ENCODE results near the gene EVA1A. TPM values are rescaled to one million over a fixed set of nuclear protein-coding genes. Genes with fewer than 3 reads are reported as not detected.
A peak's percentile ranks its signal among the peaks of the same experiment; 100 is the strongest.

Gene EVA1A
- total RNA-seq, 1 experiment from 2014 or later, result not detected

- intact Hi-C loops (cut with micrococcal nuclease; ENCODE audit: unreplicated experiment), result no loop called here
- no peaks in the 10 kb centered on the region for H3K9me3 Mint-ChIP-seq (ENCODE audit: low read depth, unreplicated experiment)
- CTCF ChIA-PET, result no interaction called here
- TF ChIP-seq CTCF (IDR thresholded peaks at IDR 0.05; ENCODE audit: unreplicated experiment), result no peak
- DNase-seq, result peak; percentile 8
- BruUV-seq (replicated peaks), result no TSS peak
- H3K36me3 Mint-ChIP-seq (ENCODE audit: insufficient read depth, unreplicated experiment), result peaks cover 6% of the 10 kb centered on the region
- H3K27ac Mint-ChIP-seq (ENCODE audit: unreplicated experiment), result no peak overlapping the region
- H3K27me3 Mint-ChIP-seq (ENCODE audit: unreplicated experiment), result peaks cover 79% of the 10 kb centered on the region
- peak overlapping the region; percentile 71 for H3K4me3 Mint-ChIP-seq (ENCODE audit: low read depth, unreplicated experiment)
- H3K4me1 Mint-ChIP-seq (ENCODE audit: low read depth, unreplicated experiment), result peaks cover 6% of the 10 kb centered on the region
Observed at GRCh38 chr2:75560022-75560767, 544 bp downstream of the EVA1A start.

- peaks cover 6% of the 10 kb centered on the region for H3K36me3 Mint-ChIP-seq (ENCODE audit: insufficient read depth, unreplicated experiment)
- CTCF ChIA-PET, result no interaction called here
- TF ChIP-seq CTCF (IDR thresholded peaks at IDR 0.05; ENCODE audit: unreplicated experiment), result no peak
- H3K4me1 Mint-ChIP-seq (ENCODE audit: low read depth, unreplicated experiment), result peaks cover 6% of the 10 kb centered on the region
- intact Hi-C loops (cut with micrococcal nuclease; ENCODE audit: unreplicated experiment), result no loop called here
- DNase-seq, result no peak
- H3K4me3 Mint-ChIP-seq (ENCODE audit: low read depth, unreplicated experiment), result peak overlapping the region; percentile 71
- no peaks in the 10 kb centered on the region for H3K9me3 Mint-ChIP-seq (ENCODE audit: low read depth, unreplicated experiment)
- H3K27me3 Mint-ChIP-seq (ENCODE audit: unreplicated experiment), result peaks cover 82% of the 10 kb centered on the region
- H3K27ac Mint-ChIP-seq (ENCODE audit: unreplicated experiment), result no peak overlapping the region
- BruUV-seq (replicated peaks), result no TSS peak
Observed at GRCh38 chr2:75559680-75560021, 1.1 kb downstream of the EVA1A start.

- no peak for DNase-seq
- no peak overlapping the region for H3K4me3 Mint-ChIP-seq (ENCODE audit: low read depth, unreplicated experiment)
- peaks cover 6% of the 10 kb centered on the region for H3K36me3 Mint-ChIP-seq (ENCODE audit: insufficient read depth, unreplicated experiment)
- CTCF ChIA-PET, result no interaction called here
- H3K27ac Mint-ChIP-seq (ENCODE audit: unreplicated experiment), result no peak overlapping the region
- BruUV-seq (replicated peaks), result no TSS peak
- H3K4me1 Mint-ChIP-seq (ENCODE audit: low read depth, unreplicated experiment), result peaks cover 6% of the 10 kb centered on the region
- TF ChIP-seq CTCF (IDR thresholded peaks at IDR 0.05; ENCODE audit: unreplicated experiment), result no peak
- intact Hi-C loops (cut with micrococcal nuclease; ENCODE audit: unreplicated experiment), result no loop called here
- no peaks in the 10 kb centered on the region for H3K9me3 Mint-ChIP-seq (ENCODE audit: low read depth, unreplicated experiment)
- peaks cover 82% of the 10 kb centered on the region for H3K27me3 Mint-ChIP-seq (ENCODE audit: unreplicated experiment)
Observed at GRCh38 chr2:75558786-75559679, 1.7 kb downstream of the EVA1A start.

- peaks cover 6% of the 10 kb centered on the region for H3K36me3 Mint-ChIP-seq (ENCODE audit: insufficient read depth, unreplicated experiment)
- no peak overlapping the region for H3K27ac Mint-ChIP-seq (ENCODE audit: unreplicated experiment)
- H3K4me1 Mint-ChIP-seq (ENCODE audit: low read depth, unreplicated experiment), result peaks cover 6% of the 10 kb centered on the region
- TF ChIP-seq CTCF (IDR thresholded peaks at IDR 0.05; ENCODE audit: unreplicated experiment), result no peak
- H3K27me3 Mint-ChIP-seq (ENCODE audit: unreplicated experiment), result peaks cover 83% of the 10 kb centered on the region
- H3K9me3 Mint-ChIP-seq (ENCODE audit: low read depth, unreplicated experiment), result no peaks in the 10 kb centered on the region
- CTCF ChIA-PET, result no interaction called here
- BruUV-seq (replicated peaks), result no TSS peak
- no peak for DNase-seq
- no peak overlapping the region for H3K4me3 Mint-ChIP-seq (ENCODE audit: low read depth, unreplicated experiment)
- intact Hi-C loops (cut with micrococcal nuclease; ENCODE audit: unreplicated experiment), result no loop called here
Observed at GRCh38 chr2:75558136-75558535, 2.6 kb downstream of the EVA1A start.
